Liver (tissue), 9 donors: ENCODE data around the gene RPL27A. TPM values are rescaled to one million over a fixed set of nuclear protein-coding genes. Genes with fewer than 3 reads are reported as not detected.

ENCODE experiments used
- DNase-seq: peaks from one replicate; pipeline ENCODE4 v3.0.0-alpha.2; 2017; ENCODE audit warnings: low spot score
- H3K27ac ChIP-seq, 2 donors: one replicate each; pipeline ENCODE4 v1.7.0; 2013; ENCODE audit warnings: inconsistent platforms in 2 of 2, low read length in 2 of 2, control low read depth in 1 of 2, low read depth in 1 of 2, mild to moderate bottlenecking in 1 of 2
- H3K27me3 ChIP-seq, 4 donors: one replicate each; pipeline versions ENCODE4 v1.6.1 to v1.7.0; 2013; ENCODE audit warnings: low read length in 3 of 4, inconsistent platforms in 1 of 4, mild to moderate bottlenecking in 1 of 4, moderate library complexity in 1 of 4; ENCODE audit not compliant: control insufficient read depth in 4 of 4, insufficient read depth in 4 of 4
- H3K36me3 ChIP-seq, 4 donors: one replicate each; pipeline versions ENCODE4 v1.6.1 to v1.7.0; 2013; ENCODE audit warnings: low read length in 3 of 4, mild to moderate bottlenecking in 3 of 4, low read depth in 1 of 4, moderate library complexity in 1 of 4; ENCODE audit not compliant: control insufficient read depth in 4 of 4, insufficient read depth in 3 of 4
- H3K4me1 ChIP-seq, 4 donors: one replicate each; pipeline versions ENCODE4 v1.6.1 to v1.7.0; 2013; ENCODE audit warnings: low read length in 3 of 4, mild to moderate bottlenecking in 3 of 4, moderate library complexity in 1 of 4; ENCODE audit not compliant: control insufficient read depth in 4 of 4, insufficient read depth in 4 of 4
- H3K4me3 ChIP-seq, 3 donors: one replicate each; pipeline versions ENCODE4 v1.6.1 to v1.7.0; 2013; ENCODE audit warnings: low read length in 3 of 3, control low read depth in 1 of 3, low read depth in 1 of 3, mild to moderate bottlenecking in 1 of 3
- H3K9ac ChIP-seq, 2 donors: one replicate each; pipeline ENCODE4 v1.7.0; 2013; ENCODE audit warnings: low read length in 2 of 2, mild to moderate bottlenecking in 2 of 2, moderate library complexity in 2 of 2, control low read depth in 1 of 2, low read depth in 1 of 2
- H3K9me3 ChIP-seq, 4 donors: one replicate each; pipeline versions ENCODE4 v1.6.1 to v1.7.0; 2013; ENCODE audit warnings: low read length in 3 of 4; ENCODE audit not compliant: control insufficient read depth in 4 of 4
- EGR1 ChIP-seq, 2 donors: IDR thresholded peaks; 2 replicates each; pipeline ENCODE4 v1.6.1; 2016 to 2018; ENCODE audit warnings: antibody characterized with exemption in 2 of 2, low read depth in 2 of 2
- FOXA1 ChIP-seq: IDR thresholded peaks from 2 replicates; pipeline ENCODE4 v1.6.1; 2016; ENCODE audit warnings: antibody characterized with exemption
- FOXA2 ChIP-seq: IDR thresholded peaks from 2 replicates; pipeline ENCODE4 v1.6.1; 2016; ENCODE audit warnings: antibody characterized with exemption
- GABPA ChIP-seq, 2 donors: IDR thresholded peaks in 1 of 2; conservative IDR thresholded peaks in 1 of 2; 2 replicates each; pipeline ENCODE4 v1.6.1; 2016; ENCODE audit warnings: antibody characterized with exemption in 2 of 2, mild to moderate bottlenecking in 1 of 2, moderate library complexity in 1 of 2
- HNF4A ChIP-seq, 2 donors: conservative IDR thresholded peaks; 2 replicates each; pipeline ENCODE4 v1.6.1; 2016; ENCODE audit warnings: antibody characterized with exemption in 2 of 2, mild to moderate bottlenecking in 2 of 2
- HNF4G ChIP-seq: IDR thresholded peaks from 2 replicates; pipeline ENCODE4 v1.6.1; 2016; ENCODE audit warnings: antibody characterized with exemption
- JUND ChIP-seq, 2 donors: IDR thresholded peaks; 2 replicates each; pipeline ENCODE4 v1.6.1; 2016; ENCODE audit warnings: antibody characterized with exemption in 2 of 2
- MAX ChIP-seq: IDR thresholded peaks from 2 replicates; pipeline ENCODE4 v1.6.1; 2016; ENCODE audit warnings: antibody characterized with exemption
- NR2F2 ChIP-seq: IDR thresholded peaks from 2 replicates; pipeline ENCODE4 v1.6.1; 2016; ENCODE audit warnings: antibody characterized with exemption
- RAD21 ChIP-seq, 2 donors: IDR thresholded peaks; 2 replicates each; pipeline ENCODE4 v1.6.1; 2016; ENCODE audit warnings: antibody characterized with exemption in 2 of 2, mild to moderate bottlenecking in 2 of 2
- RXRA ChIP-seq, 2 donors: IDR thresholded peaks; 2 replicates each; pipeline ENCODE4 v1.6.1; 2017 to 2018; ENCODE audit warnings: antibody characterized with exemption in 2 of 2, mild to moderate bottlenecking in 1 of 2
- SP1 ChIP-seq: IDR thresholded peaks from 2 replicates; pipeline ENCODE4 v1.6.1; 2018; ENCODE audit warnings: antibody characterized with exemption, mild to moderate bottlenecking
- TAF1 ChIP-seq: conservative IDR thresholded peaks from 2 replicates; pipeline ENCODE4 v1.6.1; 2016; ENCODE audit warnings: antibody characterized with exemption, mild to moderate bottlenecking
- YY1 ChIP-seq: IDR thresholded peaks from 2 replicates; pipeline ENCODE4 v1.6.1; 2016; ENCODE audit warnings: antibody characterized with exemption, mild to moderate bottlenecking
- WGBS: extraction: QIAGEN DNeasy Blood & Tissue Kit; methylation state at CpG from one replicate; pipeline ENCODE4 v1.1.7; 2013; 5-methylcytosine and 5-hydroxymethylcytosine counted together
- polyA plus RNA-seq, 2 donors: library from polyadenylated mRNA; stranded (reverse) in 1 of 2; unstranded in 1 of 2; fragments of 200-250 nt in 1 of 2; fragments of >200 nt in 1 of 2; fragmentation: Nextera tagmentation in 1 of 2; extraction: Ambion mirVana in 1 of 2; gene quantifications; one replicate each; pipeline versions ENCODE4 v1.2.1 to v1.2.3, GENCODE V29; 2013 to 2015
- total RNA-seq, 2 donors: library from RNA; depleted of rRNA; stranded (reverse); fragments of >200 nt; gene quantifications; one replicate each; pipeline ENCODE4 v1.2.3, GENCODE V29; 2014
- TF ChIP-seq, protein P1 (sequence below): fragments of 150-350 bp; IDR thresholded peaks from 2 replicates; pipeline ENCODE4 v1.5.1; 2017; ENCODE audit warnings: improper control_type of control experiment, low read depth, low read length; ENCODE audit not compliant: missing input control
- TF ChIP-seq, protein P2 (sequence below): IDR thresholded peaks from 2 replicates; pipeline ENCODE4 v1.6.1; 2016; ENCODE audit warnings: antibody characterized with exemption
- TF ChIP-seq, protein P3 (sequence below): IDR thresholded peaks from 2 replicates; pipeline ENCODE4 v1.6.1; 2016; ENCODE audit warnings: antibody characterized with exemption, mild to moderate bottlenecking
- TF ChIP-seq, protein P4 (sequence below): IDR thresholded peaks from 2 replicates; pipeline ENCODE4 v1.6.1; 2016; ENCODE audit warnings: antibody characterized with exemption
- donor health status: healthy.
- donor health status: healthy.
- donor health status: healthy.
- donor health status: healthy.
- donor health status: healthy.

The RPL27A gene
- total and polyA plus RNA-seq, 4 donors, result 178 to 928 (median 570) TPM

- Histone ChIP-seq H3K27ac (no peak overlapping the region), H3K36me3 (peaks cover 9 to 59% (median 50%) of the 10 kb centered on the region in 4 donors), H3K9ac (no peak overlapping the region), H3K9me3 (no peaks in the 10 kb centered on the region), H3K4me3 (no peak overlapping the region), H3K4me1 (peaks cover 0 to 10% (median 6%) of the 10 kb centered on the region in 4 donors), H3K27me3 (no peaks in the 10 kb centered on the region)
- WGBS, result 97% methylated on average over 6 of the region's 6 CpGs
- TF ChIP-seq SP1 (no peak), GABPA (IDR thresholded peaks at IDR 0.05 in 1 of 2, conservative IDR thresholded peaks at IDR 0.05 in 1 of 2) (no peak), HNF4G (no peak), HNF4A (conservative IDR thresholded peaks at IDR 0.05) (no peak), YY1 (no peak), RXRA (IDR thresholded peaks at IDR 0.05) (no peak), EGR1 (IDR thresholded peaks at IDR 0.05; ENCODE audit: low read depth in 2 of 2) (no peak), FOXA2 (no peak), RAD21 (IDR thresholded peaks at IDR 0.05) (no peak), JUND (IDR thresholded peaks at IDR 0.05) (no peak), MAX (no peak), NR2F2 (no peak), FOXA1 (no peak), TAF1 (no peak)
- TF ChIP-seq, protein P1, sequence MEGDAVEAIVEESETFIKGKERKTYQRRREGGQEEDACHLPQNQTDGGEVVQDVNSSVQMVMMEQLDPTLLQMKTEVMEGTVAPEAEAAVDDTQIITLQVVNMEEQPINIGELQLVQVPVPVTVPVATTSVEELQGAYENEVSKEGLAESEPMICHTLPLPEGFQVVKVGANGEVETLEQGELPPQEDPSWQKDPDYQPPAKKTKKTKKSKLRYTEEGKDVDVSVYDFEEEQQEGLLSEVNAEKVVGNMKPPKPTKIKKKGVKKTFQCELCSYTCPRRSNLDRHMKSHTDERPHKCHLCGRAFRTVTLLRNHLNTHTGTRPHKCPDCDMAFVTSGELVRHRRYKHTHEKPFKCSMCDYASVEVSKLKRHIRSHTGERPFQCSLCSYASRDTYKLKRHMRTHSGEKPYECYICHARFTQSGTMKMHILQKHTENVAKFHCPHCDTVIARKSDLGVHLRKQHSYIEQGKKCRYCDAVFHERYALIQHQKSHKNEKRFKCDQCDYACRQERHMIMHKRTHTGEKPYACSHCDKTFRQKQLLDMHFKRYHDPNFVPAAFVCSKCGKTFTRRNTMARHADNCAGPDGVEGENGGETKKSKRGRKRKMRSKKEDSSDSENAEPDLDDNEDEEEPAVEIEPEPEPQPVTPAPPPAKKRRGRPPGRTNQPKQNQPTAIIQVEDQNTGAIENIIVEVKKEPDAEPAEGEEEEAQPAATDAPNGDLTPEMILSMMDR, result no peak
- TF ChIP-seq, protein P2, sequence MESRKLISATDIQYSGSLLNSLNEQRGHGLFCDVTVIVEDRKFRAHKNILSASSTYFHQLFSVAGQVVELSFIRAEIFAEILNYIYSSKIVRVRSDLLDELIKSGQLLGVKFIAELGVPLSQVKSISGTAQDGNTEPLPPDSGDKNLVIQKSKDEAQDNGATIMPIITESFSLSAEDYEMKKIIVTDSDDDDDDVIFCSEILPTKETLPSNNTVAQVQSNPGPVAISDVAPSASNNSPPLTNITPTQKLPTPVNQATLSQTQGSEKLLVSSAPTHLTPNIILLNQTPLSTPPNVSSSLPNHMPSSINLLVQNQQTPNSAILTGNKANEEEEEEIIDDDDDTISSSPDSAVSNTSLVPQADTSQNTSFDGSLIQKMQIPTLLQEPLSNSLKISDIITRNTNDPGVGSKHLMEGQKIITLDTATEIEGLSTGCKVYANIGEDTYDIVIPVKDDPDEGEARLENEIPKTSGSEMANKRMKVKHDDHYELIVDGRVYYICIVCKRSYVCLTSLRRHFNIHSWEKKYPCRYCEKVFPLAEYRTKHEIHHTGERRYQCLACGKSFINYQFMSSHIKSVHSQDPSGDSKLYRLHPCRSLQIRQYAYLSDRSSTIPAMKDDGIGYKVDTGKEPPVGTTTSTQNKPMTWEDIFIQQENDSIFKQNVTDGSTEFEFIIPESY, result no peak
- TF ChIP-seq, protein P3, sequence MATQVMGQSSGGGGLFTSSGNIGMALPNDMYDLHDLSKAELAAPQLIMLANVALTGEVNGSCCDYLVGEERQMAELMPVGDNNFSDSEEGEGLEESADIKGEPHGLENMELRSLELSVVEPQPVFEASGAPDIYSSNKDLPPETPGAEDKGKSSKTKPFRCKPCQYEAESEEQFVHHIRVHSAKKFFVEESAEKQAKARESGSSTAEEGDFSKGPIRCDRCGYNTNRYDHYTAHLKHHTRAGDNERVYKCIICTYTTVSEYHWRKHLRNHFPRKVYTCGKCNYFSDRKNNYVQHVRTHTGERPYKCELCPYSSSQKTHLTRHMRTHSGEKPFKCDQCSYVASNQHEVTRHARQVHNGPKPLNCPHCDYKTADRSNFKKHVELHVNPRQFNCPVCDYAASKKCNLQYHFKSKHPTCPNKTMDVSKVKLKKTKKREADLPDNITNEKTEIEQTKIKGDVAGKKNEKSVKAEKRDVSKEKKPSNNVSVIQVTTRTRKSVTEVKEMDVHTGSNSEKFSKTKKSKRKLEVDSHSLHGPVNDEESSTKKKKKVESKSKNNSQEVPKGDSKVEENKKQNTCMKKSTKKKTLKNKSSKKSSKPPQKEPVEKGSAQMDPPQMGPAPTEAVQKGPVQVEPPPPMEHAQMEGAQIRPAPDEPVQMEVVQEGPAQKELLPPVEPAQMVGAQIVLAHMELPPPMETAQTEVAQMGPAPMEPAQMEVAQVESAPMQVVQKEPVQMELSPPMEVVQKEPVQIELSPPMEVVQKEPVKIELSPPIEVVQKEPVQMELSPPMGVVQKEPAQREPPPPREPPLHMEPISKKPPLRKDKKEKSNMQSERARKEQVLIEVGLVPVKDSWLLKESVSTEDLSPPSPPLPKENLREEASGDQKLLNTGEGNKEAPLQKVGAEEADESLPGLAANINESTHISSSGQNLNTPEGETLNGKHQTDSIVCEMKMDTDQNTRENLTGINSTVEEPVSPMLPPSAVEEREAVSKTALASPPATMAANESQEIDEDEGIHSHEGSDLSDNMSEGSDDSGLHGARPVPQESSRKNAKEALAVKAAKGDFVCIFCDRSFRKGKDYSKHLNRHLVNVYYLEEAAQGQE, result no peak
- TF ChIP-seq, protein P4, sequence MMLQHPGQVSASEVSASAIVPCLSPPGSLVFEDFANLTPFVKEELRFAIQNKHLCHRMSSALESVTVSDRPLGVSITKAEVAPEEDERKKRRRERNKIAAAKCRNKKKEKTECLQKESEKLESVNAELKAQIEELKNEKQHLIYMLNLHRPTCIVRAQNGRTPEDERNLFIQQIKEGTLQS, result no peak
- no peak for DNase-seq
These were observed 10.5 kb downstream of the RPL27A start for GRCh38 chr11:8693010-8693551.
